ENCODE results near the gene KDM5D. TPM values are rescaled to one million over a fixed set of nuclear protein-coding genes. Genes with fewer than 3 reads are reported as not detected.

KDM5D gene
- total RNA-seq, 4 donors from 2014 or later, result 0.94 to 148 (median 56.6) TPM

- Histone ChIP-seq H3K27ac (no peak overlapping the region), H3K4me3 (no peak overlapping the region), H3K27me3 (no peaks in the 10 kb centered on the region), H3K9me3 (no peaks in the 10 kb centered on the region), H3K4me1 (no peaks in the 10 kb centered on the region), H3K36me3 (peaks cover 0 to 71% (median 0%) of the 10 kb centered on the region in 3 donors)
- DNase-seq, result no peak
- TF ChIP-seq POLR2A (IDR thresholded peaks at IDR 0.05), result no peak
- no peak for TF ChIP-seq CTCF (IDR thresholded peaks at IDR 0.05)
Observed at GRCh38 chrY:19717950-19718349, 26.6 kb downstream of the KDM5D start.

GRCh38 chrY:19717146-19717545 lies 27.4 kb downstream of the KDM5D start:
- Histone ChIP-seq H3K4me3 (no peak overlapping the region), H3K9me3 (no peaks in the 10 kb centered on the region), H3K27ac (no peak overlapping the region), H3K36me3 (peaks cover 0 to 76% (median 0%) of the 10 kb centered on the region in 3 donors), H3K27me3 (no peaks in the 10 kb centered on the region), H3K4me1 (no peaks in the 10 kb centered on the region)
- TF ChIP-seq CTCF (IDR thresholded peaks at IDR 0.05) (no peak), POLR2A (IDR thresholded peaks at IDR 0.05) (no peak)
- no peak for DNase-seq

- Histone ChIP-seq H3K4me3 (no peak overlapping the region), H3K9me3 (no peaks in the 10 kb centered on the region), H3K36me3 (peaks cover 0 to 80% (median 0%) of the 10 kb centered on the region in 3 donors), H3K4me1 (no peaks in the 10 kb centered on the region), H3K27ac (no peak overlapping the region), H3K27me3 (no peaks in the 10 kb centered on the region)
- TF ChIP-seq CTCF (IDR thresholded peaks at IDR 0.05) (no peak), POLR2A (IDR thresholded peaks at IDR 0.05) (no peak)
- no peak for DNase-seq
Observed at GRCh38 chrY:19715226-19715625, 29.3 kb downstream of the KDM5D start.

- no peak overlapping the region for H3K27ac ChIP-seq
- no peak overlapping the region for H3K4me3 ChIP-seq
- H3K9me3 ChIP-seq, result no peaks in the 10 kb centered on the region
- no peak for DNase-seq
- no peaks in the 10 kb centered on the region for H3K4me1 ChIP-seq
- H3K27me3 ChIP-seq, result no peaks in the 10 kb centered on the region
- TF ChIP-seq CTCF (IDR thresholded peaks at IDR 0.05) (no peak), POLR2A (IDR thresholded peaks at IDR 0.05) (no peak)
- H3K36me3 ChIP-seq, result peaks cover 0 to 85% (median 0%) of the 10 kb centered on the region in 3 donors
Observed at GRCh38 chrY:19713430-19713829, 31.1 kb downstream of the KDM5D start.

- Histone ChIP-seq H3K27ac (no peak overlapping the region), H3K4me1 (no peaks in the 10 kb centered on the region), H3K27me3 (no peaks in the 10 kb centered on the region), H3K9me3 (no peaks in the 10 kb centered on the region), H3K4me3 (no peak overlapping the region), H3K36me3 (peaks cover 0 to 74% (median 0%) of the 10 kb centered on the region in 3 donors)
- TF ChIP-seq POLR2A (IDR thresholded peaks at IDR 0.05) (no peak), CTCF (IDR thresholded peaks at IDR 0.05) (no peak)
- DNase-seq, result no peak
Observed at GRCh38 chrY:19706273-19706672, 38.3 kb downstream of the KDM5D start.

GRCh38 chrY:19698495-19698894 lies 46.0 kb downstream of the KDM5D start:
- H3K4me1 ChIP-seq, result no peaks in the 10 kb centered on the region
- no peaks in the 10 kb centered on the region for H3K9me3 ChIP-seq
- H3K36me3 ChIP-seq, result peaks cover 0 to 14% (median 0%) of the 10 kb centered on the region in 3 donors
- TF ChIP-seq POLR2A (IDR thresholded peaks at IDR 0.05) (no peak), CTCF (IDR thresholded peaks at IDR 0.05) (no peak)
- H3K4me3 ChIP-seq, result no peak overlapping the region
- no peaks in the 10 kb centered on the region for H3K27me3 ChIP-seq
- no peak overlapping the region for H3K27ac ChIP-seq
- no peak for DNase-seq

All from Peyer's patch (tissue), 4 donors.